Left renal cortex interstitium (tissue), 4 donors: ENCODE data around the gene RBAK. TPM values are rescaled to one million over a fixed set of nuclear protein-coding genes. Genes with fewer than 3 reads are reported as not detected.
"Not testable (repeated sequence)": the region's sequence is repeated elsewhere in the genome, so short reads cannot be mapped to it uniquely, and the experiment has no call there.

Experiments
- DNase-seq, 4 donors: peaks; one replicate each; pipeline ENCODE4 v3.0.0-alpha.2; 2013; ENCODE audit warnings: low read depth in 4 of 4, low spot score in 2 of 4, missing footprints in 1 of 4
- polyA plus RNA-seq, 4 donors: library from polyadenylated mRNA; unstranded; fragments of 120-200 nt; gene quantifications; one replicate each; pipeline ENCODE4 v1.2.1, GENCODE V29; 2013; ENCODE audit not compliant: insufficient read length in 4 of 4

Gene RBAK
- polyA plus RNA-seq, 4 donors, result 18.8 to 23.9 (median 21.0) TPM

- not testable (repeated sequence) for DNase-seq
These were observed 1.5 kb downstream of the RBAK start for GRCh38 chr7:5047127-5047526.

- no peak for DNase-seq
These were observed 5.0 kb downstream of the RBAK start for GRCh38 chr7:5050676-5051075.

- DNase-seq, result not testable (repeated sequence)
These were observed 6.1 kb downstream of the RBAK start for GRCh38 chr7:5051731-5052130.

- no peak for DNase-seq
These were observed 7.5 kb downstream of the RBAK start for GRCh38 chr7:5053175-5053574.

GRCh38 chr7:5063698-5064097, 18.0 kb downstream of the RBAK start:
- no peak for DNase-seq

GRCh38 chr7:5064391-5065106, 18.9 kb downstream of the RBAK start:
- no peak for DNase-seq

- no peak for DNase-seq
These were observed 19.4 kb downstream of the RBAK start for GRCh38 chr7:5065107-5065407.

- DNase-seq, result no peak
These were observed 22.9 kb downstream of the RBAK start for GRCh38 chr7:5068521-5068920.

- no peak for DNase-seq
These were observed 24.5 kb downstream of the RBAK start for GRCh38 chr7:5070206-5070605.

GRCh38 chr7:5075187-5075586, 29.5 kb downstream of the RBAK start:
- DNase-seq, result not testable (repeated sequence)

GRCh38 chr7:5077740-5078139, 32.1 kb downstream of the RBAK start:
- no peak for DNase-seq

GRCh38 chr7:5082806-5083205, 37.1 kb downstream of the RBAK start:
- no peak for DNase-seq

GRCh38 chr7:5083311-5083711, 37.7 kb downstream of the RBAK start:
- no peak for DNase-seq

- DNase-seq, result no peak
These were observed 40.6 kb downstream of the RBAK start for GRCh38 chr7:5086256-5086655.

GRCh38 chr7:5088228-5088833, 42.7 kb downstream of the RBAK start:
- DNase-seq, result not testable (repeated sequence)

GRCh38 chr7:5088906-5089305, 43.2 kb downstream of the RBAK start:
- no peak for DNase-seq

GRCh38 chr7:5093948-5094347, 48.3 kb downstream of the RBAK start:
- no peak for DNase-seq

- DNase-seq, result no peak
These were observed 49.0 kb downstream of the RBAK start for GRCh38 chr7:5094641-5095040.

GRCh38 chr7:5116359-5116758, 70.7 kb downstream of the RBAK start:
- no peak for DNase-seq

- DNase-seq, result no peak
These were observed 71.7 kb downstream of the RBAK start for GRCh38 chr7:5117095-5117970.
